OCI-LY1 (cell line): ENCODE data around the gene CIDEB.

Source experiments
- EZH2 ChIP-seq: fragments of 200-600 bp; sonication (generic), shearing (Covaris generic); IDR thresholded peaks from 2 replicates; pipeline ENCODE4 v1.8.0; 2017; ENCODE audit warnings: borderline replicate concordance, mixed run types, mild to moderate bottlenecking, antibody characterized with exemption, low read length, moderate library complexity, mixed read lengths
- TF ChIP-seq, protein P1 (sequence below): fragments of 200-600 bp; sonication (generic), shearing (Covaris generic); IDR thresholded peaks from 2 replicates; pipeline ENCODE4 v1.5.1; 2017; ENCODE audit warnings: mild to moderate bottlenecking, antibody characterized with exemption, low read length, moderate library complexity, mixed read lengths

DNA sequence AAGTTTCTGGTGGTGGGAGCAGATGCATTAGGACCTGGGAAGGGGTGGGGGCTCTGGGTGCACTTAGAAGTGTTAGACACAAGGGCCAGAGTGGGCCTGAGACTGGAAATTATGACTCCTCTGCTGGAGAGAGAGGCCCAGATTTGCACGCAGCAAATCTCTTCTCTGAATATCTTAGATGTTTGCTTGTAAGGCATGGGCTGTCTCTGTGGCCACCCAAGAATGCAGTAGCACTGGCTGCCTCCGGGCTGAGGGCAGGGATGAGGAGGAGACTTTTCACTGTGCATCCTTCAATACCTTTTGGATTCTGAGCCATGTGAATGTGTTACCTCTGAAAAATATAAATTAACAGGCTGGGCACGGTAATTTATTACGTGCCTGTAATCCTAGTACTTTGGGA is 22.4 kb downstream of the CIDEB start:
- TF ChIP-seq, protein P1, sequence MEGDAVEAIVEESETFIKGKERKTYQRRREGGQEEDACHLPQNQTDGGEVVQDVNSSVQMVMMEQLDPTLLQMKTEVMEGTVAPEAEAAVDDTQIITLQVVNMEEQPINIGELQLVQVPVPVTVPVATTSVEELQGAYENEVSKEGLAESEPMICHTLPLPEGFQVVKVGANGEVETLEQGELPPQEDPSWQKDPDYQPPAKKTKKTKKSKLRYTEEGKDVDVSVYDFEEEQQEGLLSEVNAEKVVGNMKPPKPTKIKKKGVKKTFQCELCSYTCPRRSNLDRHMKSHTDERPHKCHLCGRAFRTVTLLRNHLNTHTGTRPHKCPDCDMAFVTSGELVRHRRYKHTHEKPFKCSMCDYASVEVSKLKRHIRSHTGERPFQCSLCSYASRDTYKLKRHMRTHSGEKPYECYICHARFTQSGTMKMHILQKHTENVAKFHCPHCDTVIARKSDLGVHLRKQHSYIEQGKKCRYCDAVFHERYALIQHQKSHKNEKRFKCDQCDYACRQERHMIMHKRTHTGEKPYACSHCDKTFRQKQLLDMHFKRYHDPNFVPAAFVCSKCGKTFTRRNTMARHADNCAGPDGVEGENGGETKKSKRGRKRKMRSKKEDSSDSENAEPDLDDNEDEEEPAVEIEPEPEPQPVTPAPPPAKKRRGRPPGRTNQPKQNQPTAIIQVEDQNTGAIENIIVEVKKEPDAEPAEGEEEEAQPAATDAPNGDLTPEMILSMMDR, result no peak
- TF ChIP-seq EZH2, result no peak
